Loucy (cell line): ENCODE data around the gene IL4.

Experiments
- H2AFZ ChIP-seq: fragments of 200-600 bp; sonication (generic); 2 replicates; pipeline ENCODE4 v1.6.0; 2016; ENCODE audit warnings: antibody characterized with exemption, mild to moderate bottlenecking, low read length, moderate library complexity
- H3F3A ChIP-seq: fragments of 200-600 bp; 2 replicates; pipeline ENCODE4 v1.6.0; 2016; ENCODE audit warnings: antibody characterized with exemption, low read depth, mild to moderate bottlenecking
- H3K27me3 ChIP-seq: fragments of 200-600 bp; sonication (generic); 2 replicates; pipeline ENCODE4 v1.6.1; 2014; ENCODE audit warnings: low read length, mild to moderate bottlenecking; ENCODE audit not compliant: insufficient read depth, poor library complexity, severe bottlenecking
- H3K36me3 ChIP-seq: fragments of 200-600 bp; sonication (generic); 2 replicates; pipeline ENCODE4 v1.6.1; 2016; ENCODE audit warnings: low read length; ENCODE audit not compliant: insufficient read depth
- H3K4me1 ChIP-seq: fragments of 200-600 bp; sonication (generic); 2 replicates; pipeline ENCODE4 v1.5.1; 2014; ENCODE audit warnings: low read length, mild to moderate bottlenecking; ENCODE audit not compliant: insufficient read depth, poor library complexity, severe bottlenecking
- H3K4me2 ChIP-seq: fragments of 200-600 bp; sonication (generic); 2 replicates; pipeline ENCODE4 v1.6.0; 2014; ENCODE audit warnings: antibody characterized with exemption, low read length, low read depth, mild to moderate bottlenecking; ENCODE audit not compliant: poor library complexity, severe bottlenecking
- H3K4me3 ChIP-seq: fragments of 200-600 bp; sonication (generic); 2 replicates; pipeline ENCODE4 v1.5.1; 2014; ENCODE audit warnings: low read length, mild to moderate bottlenecking, mixed read lengths; ENCODE audit not compliant: poor library complexity, severe bottlenecking
- H3K79me2 ChIP-seq: fragments of 200-600 bp; sonication (generic); 2 replicates; pipeline ENCODE4 v1.6.1; 2014; ENCODE audit warnings: low read length; ENCODE audit not compliant: insufficient read depth
- H3K9ac ChIP-seq: fragments of 200-600 bp; sonication (generic); 2 replicates; pipeline ENCODE4 v1.6.0; 2014; ENCODE audit warnings: mild to moderate bottlenecking, low read depth, low read length, moderate library complexity; ENCODE audit not compliant: poor library complexity, severe bottlenecking
- H3K9me2 ChIP-seq: fragments of 200-600 bp; sonication (generic); replicated peaks from 2 replicates; pipeline ENCODE4 v1.6.1; 2016; ENCODE audit warnings: low read depth, low read length, mixed read lengths
- H3K9me3 ChIP-seq: fragments of 200-600 bp; sonication (generic); 2 replicates; pipeline ENCODE4 v1.6.1; 2014; ENCODE audit warnings: mild to moderate bottlenecking, antibody characterized with exemption, low read length, low read depth; ENCODE audit not compliant: insufficient read depth
- H4K20me1 ChIP-seq: fragments of 200-600 bp; sonication (generic); 2 replicates; pipeline ENCODE4 v1.6.0; 2014; ENCODE audit warnings: antibody characterized with exemption, low read length, mild to moderate bottlenecking; ENCODE audit not compliant: insufficient read depth, poor library complexity, severe bottlenecking
- CTCF ChIP-seq: fragments of 200-600 bp; sonication (generic); conservative IDR thresholded peaks from 2 replicates; pipeline ENCODE4 v1.5.1; 2014; ENCODE audit warnings: mild to moderate bottlenecking, antibody characterized with exemption, low read length
- EZH2phosphoT487 ChIP-seq: fragments of 200-600 bp; IDR thresholded peaks from 2 replicates; pipeline ENCODE4 v1.6.1; 2018; ENCODE audit warnings: antibody characterized with exemption, mild to moderate bottlenecking, moderate library complexity, borderline replicate concordance

The IL4 gene

GRCh38 chr5:132641841-132642240, 31.9 kb upstream of the IL4 start:
- peaks cover 6% of the 10 kb centered on the region; the same call in 1 of the 2 replicates for H3F3A ChIP-seq
- H3K36me3 ChIP-seq, result peaks cover 7% of the 10 kb centered on the region; the same call in 1 of the 2 replicates
- no peak overlapping the region for H3K4me2 ChIP-seq
- H3K4me3 ChIP-seq, result no peak overlapping the region
- no peaks in the 10 kb centered on the region for H3K9me3 ChIP-seq
- H3K9me2 ChIP-seq, result no peaks in the 10 kb centered on the region
- peaks cover 38% of the 10 kb centered on the region for H3K4me1 ChIP-seq
- no peak overlapping the region for H2AFZ ChIP-seq
- H4K20me1 ChIP-seq, result no peaks in the 10 kb centered on the region
- H3K27me3 ChIP-seq, result no peaks in the 10 kb centered on the region
- H3K79me2 ChIP-seq, result no peaks in the 10 kb centered on the region
- no peak for TF ChIP-seq EZH2phosphoT487
- TF ChIP-seq CTCF, result no peak
- no peak overlapping the region for H3K9ac ChIP-seq

GRCh38 chr5:132644177-132644576, 29.6 kb upstream of the IL4 start:
- Histone ChIP-seq H2AFZ (no peak overlapping the region), H4K20me1 (no peaks in the 10 kb centered on the region), H3K79me2 (no peaks in the 10 kb centered on the region), H3K4me3 (no peak overlapping the region), H3K4me2 (no peak overlapping the region), H3F3A (peaks cover 6% of the 10 kb centered on the region; the same call in 1 of the 2 replicates), H3K9me3 (no peaks in the 10 kb centered on the region), H3K9ac (no peak overlapping the region), H3K36me3 (no peaks in the 10 kb centered on the region), H3K9me2 (no peaks in the 10 kb centered on the region), H3K4me1 (peaks cover 30% of the 10 kb centered on the region), H3K27me3 (no peaks in the 10 kb centered on the region)
- TF ChIP-seq CTCF (no peak), EZH2phosphoT487 (no peak)

GRCh38 chr5:132646583-132647266, 27.1 kb upstream of the IL4 start:
- Histone ChIP-seq H3K9me3 (no peaks in the 10 kb centered on the region), H2AFZ (no peak overlapping the region), H3K4me2 (no peak overlapping the region)

More at GRCh38 chr5:132646583-132647266, 27.1 kb upstream of the IL4 start:
- Histone ChIP-seq H3K9me2 (no peaks in the 10 kb centered on the region), H3K36me3 (no peaks in the 10 kb centered on the region), H3K9ac (no peak overlapping the region), H3K27me3 (no peaks in the 10 kb centered on the region), H4K20me1 (no peaks in the 10 kb centered on the region), H3F3A (no peaks in the 10 kb centered on the region), H3K4me3 (no peak overlapping the region), H3K79me2 (no peaks in the 10 kb centered on the region), H3K4me1 (peaks cover 5% of the 10 kb centered on the region)
- TF ChIP-seq EZH2phosphoT487, result no peak
- TF ChIP-seq CTCF, result no peak
